Activated CD4-positive, alpha-beta T cell treated with anti-CD3 and anti-CD28 coated beads, Interleukin-2, amount 50 U/mL, for 16 hours (primary cell): Measurements from ENCODE around the gene SOX13.
A peak's percentile ranks its signal among the peaks of the same experiment; 100 is the strongest.

Experiments used
- DNase-seq: peaks from one replicate; pipeline ENCODE4 v3.0.0-alpha.2; 2020

The SOX13 gene

DNA sequence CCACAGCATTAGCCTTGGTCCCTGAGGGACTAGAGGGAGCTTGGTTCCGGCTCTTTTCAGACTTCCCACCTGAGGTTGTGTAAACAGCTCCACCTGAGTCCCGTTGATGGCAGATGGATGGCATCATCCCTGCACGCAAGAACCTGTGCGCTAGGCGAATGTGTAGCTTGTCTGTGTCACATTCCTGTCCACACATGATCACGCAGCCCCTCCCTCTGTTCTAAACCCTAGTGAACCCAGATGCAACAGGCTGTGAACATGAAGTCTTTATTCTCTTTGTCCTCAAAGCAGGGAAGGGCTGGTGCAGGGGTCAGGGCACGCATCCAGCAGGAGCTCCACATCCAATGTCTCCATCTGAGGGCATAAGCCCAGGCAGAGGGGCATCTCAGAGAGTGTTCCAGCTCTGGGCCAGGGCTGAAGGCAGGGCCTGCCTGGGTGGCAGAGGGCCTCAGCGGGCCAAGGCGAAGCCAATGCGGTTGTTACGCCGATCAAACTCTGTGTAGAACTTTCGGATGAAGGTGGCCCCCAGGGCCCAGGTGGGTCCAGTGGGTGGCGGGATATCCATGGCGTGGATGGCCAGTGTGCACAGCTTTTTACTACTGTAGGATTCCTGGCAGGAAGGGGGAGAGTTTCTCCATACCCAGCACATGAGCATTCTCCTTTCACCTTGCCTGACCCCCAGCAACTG is 81.8 kb downstream of the SOX13 start:
- DNase-seq: no peak

DNA sequence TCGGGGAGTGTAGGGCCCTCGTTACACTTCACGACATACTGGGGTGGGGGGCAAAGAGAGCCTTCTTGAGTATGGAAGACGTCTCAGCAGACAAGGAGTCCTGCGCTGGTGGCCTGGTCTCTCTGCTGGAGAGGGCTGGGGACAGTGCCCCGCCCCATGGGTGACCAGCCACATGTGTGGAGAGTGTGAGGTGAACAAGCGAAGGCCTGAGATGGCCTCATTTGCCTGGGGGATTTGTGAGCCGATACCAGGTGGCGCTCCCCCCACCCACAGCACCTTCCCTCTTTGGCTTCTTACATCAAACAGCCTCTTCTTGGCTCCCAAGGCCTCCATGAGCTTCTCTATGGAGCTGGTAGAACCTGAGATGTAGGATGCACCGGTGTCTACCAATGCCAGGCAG is 83.0 kb downstream of the SOX13 start:
- DNase-seq: no peak

DNA sequence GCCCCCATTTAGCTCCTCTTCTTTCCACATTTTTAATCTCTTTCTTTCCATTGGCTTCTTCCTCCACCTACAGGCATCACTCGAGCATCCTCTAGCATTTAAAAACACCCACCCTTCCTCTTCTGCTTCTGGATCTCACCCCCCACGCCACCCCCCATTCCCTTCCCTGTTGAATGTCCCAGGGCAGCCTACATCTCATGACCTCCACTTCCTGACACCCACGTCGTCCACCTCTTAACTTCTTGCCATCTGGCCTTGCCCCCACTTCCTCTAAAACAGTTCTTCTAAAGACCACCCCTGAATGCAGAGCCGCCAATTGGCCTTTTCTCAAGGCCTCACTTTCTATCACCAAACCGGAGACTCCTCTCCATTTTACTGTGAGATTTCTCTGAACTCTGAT is 85.0 kb downstream of the SOX13 start:
- no peak for DNase-seq

DNA sequence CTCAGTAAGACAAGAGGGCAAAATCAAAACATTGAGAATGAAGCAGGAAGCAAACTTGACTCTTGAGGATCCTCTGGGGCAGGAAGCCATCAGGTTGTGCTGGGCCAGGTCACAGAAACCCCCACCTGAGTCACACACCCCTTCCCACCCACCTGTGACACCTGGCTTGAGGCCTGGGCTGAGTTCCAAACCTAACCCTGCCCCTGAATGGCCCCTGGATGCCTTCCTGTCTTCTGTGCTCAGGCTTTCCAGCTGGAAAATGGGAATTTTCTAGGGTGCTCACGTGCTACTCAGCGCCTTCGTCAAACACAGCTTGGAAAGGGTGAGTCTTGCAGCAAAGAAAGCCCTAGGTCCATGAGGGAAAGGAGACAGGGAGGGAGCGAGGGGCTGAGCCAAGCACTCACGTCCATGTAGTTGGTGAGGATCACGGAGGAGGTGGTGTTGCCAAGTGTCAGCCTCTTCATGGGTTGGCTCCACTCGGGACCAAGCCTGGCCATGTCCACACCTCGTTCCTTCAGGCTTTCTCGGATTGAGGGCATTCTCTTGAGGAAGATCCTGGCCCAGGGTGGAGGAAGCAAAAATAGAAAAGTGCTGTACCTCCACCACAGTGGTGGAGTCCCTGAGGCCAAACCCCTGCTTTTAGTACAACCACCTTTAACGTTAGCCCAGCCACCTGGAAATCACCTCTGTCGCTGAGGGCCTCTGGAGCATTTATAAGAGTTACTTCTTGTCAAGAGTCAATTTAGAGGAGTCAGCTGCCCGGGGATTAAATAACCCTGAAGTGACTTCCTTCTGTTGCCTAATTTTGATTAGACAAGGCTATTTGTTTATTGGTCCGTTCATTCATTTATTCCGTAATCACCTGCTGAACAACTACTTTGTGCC is 88.9 kb downstream of the SOX13 start:
- no peak for DNase-seq

DNA sequence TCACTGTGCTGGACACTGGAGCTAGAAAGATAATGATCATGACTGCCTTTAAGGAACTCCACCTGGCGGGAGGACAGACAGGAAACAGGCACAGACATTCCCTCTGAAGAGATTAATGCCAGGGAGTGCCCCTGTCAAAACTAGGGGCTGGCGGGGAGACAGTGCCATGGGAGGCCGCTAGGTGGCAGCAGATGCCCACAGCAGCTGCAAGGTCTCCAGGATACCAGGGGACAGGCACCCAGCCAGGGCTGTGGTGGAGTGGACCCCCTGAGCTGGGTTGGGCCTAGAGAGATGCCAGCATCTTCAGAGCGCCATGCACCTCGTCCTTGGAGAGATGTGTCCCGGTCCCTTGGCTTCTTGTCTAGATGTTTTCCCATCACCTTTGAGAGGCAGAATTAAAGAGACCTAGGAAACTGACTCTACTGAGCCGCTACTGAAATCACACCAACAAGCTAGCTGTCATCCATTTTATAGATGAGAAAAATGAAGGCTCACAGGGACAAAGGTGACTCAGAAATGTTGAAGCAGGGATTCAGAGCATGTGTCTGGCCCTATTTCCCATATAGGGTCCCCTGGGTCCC is 89.7 kb downstream of the SOX13 start:
- peak; percentile 69 for DNase-seq

DNA sequence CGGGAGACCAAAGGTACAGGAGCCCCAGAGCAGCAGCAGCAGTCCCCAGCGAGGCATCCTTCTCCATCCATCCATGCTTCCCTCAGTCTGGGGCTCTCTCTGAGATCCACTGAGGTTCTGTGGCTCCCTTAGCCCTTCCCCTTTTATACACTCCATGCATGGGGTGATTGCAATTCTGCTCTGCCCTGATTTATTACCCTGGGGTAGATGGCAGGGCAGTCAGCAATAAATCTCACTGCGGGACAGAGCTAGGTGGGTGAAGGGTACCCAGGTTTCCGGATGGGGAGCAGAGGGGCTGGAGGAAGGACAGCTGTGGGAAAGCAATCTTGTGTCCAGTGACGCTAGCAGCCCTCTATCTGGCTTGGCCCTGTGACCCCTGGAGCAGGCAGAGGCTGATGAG is 93.3 kb downstream of the SOX13 start, which contains the start of gene REN:
REN (minus strand) TSS at position 119 of the 400 bp plus-strand sequence; CDS start at position 75, 44 bp downstream.
- DNase-seq: no peak

DNA sequence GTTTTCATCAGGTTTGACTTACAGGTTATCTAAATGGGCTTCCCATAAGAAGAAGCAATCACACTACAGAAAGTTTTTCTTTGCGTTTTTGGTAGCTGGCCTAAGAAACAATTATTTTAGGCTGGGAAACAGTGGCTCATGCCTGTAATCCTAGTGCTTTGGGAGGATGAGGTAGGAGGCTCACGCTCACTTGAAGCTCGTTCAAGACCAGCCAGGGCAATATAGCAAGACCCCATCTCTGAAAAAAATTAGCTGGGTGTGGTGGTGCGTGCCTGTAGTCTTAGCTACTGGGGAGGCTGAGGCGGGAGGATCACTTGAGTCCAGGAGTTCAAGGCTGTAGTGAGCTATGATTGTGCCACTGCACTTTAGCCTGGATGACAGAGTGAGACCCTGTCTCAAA is 94.8 kb downstream of the SOX13 start:
- DNase-seq: no peak

DNA sequence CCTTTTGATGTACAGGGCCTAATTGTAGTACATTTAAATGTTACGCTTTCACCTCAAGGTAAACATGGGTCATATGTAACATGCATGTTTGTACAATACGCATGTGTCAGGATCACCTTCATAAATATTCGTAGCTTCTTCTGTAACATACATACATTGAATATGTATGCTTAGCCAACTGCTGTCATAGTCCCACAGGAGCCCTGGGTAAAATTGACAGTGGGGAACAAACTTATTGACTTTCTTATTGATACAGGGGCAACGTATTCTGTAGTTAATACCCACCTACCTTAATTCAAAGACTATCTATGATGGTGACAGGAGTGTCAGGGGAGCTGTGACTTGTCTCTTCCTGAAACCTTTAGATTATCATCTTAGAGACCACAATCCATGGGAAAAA is 96.9 kb downstream of the SOX13 start:
- no peak for DNase-seq

DNA sequence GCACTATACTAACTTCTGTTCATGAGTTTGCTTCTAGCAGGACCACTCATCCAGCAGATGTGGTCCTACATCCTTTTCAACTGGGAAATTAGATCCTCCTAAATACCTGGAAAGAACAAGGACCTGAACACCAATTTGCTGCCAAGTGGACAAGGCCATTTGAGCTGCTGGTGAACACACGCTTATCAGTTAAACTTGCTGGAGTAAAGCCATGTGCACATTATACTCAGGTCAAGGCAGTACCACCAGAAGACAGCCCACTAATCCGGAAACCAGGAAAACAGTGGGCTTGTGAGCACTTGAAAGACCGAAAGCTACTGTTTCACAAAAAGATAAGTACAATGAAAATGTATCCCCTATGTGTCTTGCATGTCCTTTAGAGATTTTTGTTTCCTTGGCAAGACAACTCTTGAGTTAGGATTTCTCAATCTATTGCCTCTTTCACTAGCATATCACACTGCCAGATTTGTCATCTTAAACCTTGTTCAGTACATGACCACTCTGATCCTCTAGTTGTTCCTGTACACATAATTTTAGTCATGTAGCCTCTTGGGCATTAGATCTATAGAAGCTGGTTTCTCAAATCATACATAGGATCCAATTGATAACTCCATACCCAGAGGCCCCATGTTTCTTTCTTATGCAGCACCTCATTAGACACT is 97.7 kb downstream of the SOX13 start:
- DNase-seq: no peak

DNA sequence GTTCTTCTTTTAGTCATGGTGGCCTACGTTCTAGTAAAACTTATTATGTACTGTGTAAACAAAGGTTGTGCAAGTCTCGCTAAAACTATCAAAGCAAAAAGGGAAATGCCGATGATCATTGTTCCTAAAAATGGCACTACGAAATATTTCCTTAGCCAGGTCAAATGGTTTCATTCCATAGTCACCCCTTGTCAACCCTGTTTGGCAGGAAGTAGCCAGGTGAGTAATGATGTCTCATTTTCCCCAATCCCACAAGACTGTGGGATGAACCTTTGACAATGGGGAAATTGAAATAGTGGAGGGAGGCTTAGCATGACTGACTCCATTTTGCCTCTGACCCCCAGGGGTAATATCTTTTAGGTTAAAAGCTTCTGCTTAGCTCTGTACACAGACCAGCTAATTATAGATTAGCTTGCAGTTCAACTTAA is 98.8 kb downstream of the SOX13 start:
- no peak for DNase-seq

DNA sequence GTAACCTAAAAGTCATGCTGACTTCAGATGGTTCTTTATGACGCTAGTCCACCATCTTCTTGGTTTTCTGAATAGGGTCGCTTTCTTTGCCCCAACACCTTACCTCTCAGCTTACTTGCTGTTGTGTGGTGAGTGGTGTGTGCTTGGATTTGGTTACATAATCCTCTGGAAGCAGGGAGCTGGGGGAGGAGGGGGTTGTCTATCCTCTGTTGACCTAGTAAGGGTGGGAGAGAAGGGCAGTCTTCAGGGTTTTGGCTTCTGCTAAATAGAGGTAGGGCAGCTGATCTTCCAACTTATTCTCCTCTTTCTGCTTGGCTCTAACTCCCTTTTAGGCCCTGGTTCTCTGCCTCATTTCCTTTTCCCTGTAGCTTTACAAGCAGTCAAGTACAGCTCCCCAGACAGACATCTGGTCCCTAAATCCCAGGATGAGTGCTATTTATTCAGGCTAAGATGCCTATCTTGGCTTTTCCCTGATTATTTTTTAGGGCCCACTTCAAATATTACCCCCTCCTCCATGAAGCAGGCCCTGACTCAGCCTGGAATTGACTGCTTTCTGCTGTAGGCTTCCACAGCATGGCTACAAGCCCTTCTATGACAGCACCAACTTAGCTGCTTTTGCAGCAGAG is 99.6 kb downstream of the SOX13 start:
- DNase-seq: no peak

DNA sequence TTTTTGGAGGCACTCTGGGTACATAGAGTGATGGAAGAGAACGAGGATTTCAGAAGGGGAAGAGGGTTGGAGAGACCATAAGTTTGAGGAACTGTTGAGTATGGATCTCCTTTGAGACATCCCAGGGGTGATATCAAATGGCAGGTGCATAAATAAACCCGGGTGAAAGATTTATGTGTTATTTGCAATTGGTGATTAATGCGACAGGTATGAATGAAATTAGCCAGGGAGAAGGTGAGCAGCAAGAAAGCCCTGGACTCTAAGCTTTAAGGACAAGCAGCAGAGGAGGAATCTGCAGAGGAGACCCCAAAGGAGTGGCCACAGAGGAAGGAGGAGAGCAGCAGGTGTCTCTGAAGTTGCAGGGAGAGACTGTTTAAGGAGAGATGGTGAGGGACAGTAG is 102.0 kb downstream of the SOX13 start:
- DNase-seq: no peak

DNA sequence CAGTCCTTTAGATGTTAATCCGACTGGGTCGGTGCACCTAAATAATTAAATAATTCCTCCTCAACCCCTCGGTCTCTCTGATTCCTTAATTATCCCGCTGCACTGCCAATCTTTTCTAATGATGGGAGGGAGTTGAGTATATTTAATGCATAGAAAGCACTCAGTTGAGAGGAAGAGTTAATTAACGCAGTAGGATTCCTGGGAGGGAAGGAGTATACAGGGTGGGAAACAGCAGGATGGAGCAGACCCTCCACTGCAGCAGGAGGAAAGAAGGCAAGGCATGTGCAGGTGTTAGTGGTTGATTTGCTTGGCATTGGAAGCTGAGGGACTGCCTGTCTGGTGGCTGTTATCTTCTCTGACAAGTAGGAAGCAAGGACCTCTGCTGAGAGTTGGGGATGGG is 103.1 kb downstream of the SOX13 start:
- DNase-seq: no peak

DNA sequence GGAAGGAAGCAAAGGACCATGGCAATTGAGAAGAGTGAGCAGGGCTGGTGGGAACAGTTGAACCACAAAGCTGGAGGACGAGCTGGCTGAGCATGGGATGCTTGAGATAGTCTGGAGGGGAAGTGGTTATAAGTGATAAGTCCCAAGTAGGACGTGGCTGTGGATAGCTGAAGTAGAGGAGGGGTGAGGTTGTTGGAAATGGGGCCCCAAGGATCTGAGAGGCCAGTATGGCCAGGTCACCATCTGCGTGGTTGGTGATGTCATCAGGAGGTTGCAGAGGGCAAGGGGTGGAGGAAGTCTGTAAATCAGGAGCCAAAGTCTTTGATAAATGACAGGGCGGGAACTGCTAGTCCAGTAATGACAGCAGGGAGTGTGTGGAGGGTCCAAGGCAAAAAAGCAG is 104.2 kb downstream of the SOX13 start:
- no peak for DNase-seq
